Urinary bladder (tissue), 4 donors: ENCODE data around the gene SLK. TPM values are rescaled to one million over a fixed set of nuclear protein-coding genes. Genes with fewer than 3 reads are reported as not detected.

Experiments used
- DNase-seq: peaks from one replicate; pipeline ENCODE4 v3.0.0-alpha.2; 2015; ENCODE audit errors: extremely low spot score
- H3K27ac ChIP-seq: one replicate; pipeline ENCODE4 v1.5.1; 2013; ENCODE audit warnings: low read depth, mild to moderate bottlenecking, moderate library complexity
- H3K36me3 ChIP-seq: one replicate; pipeline ENCODE4 v1.6.1; 2013; ENCODE audit warnings: mild to moderate bottlenecking, moderate library complexity; ENCODE audit not compliant: insufficient read depth
- H3K4me1 ChIP-seq: one replicate; pipeline ENCODE4 v1.6.1; 2013; ENCODE audit warnings: mild to moderate bottlenecking, moderate library complexity; ENCODE audit not compliant: insufficient read depth
- H3K4me3 ChIP-seq: one replicate; pipeline ENCODE4 v1.5.1; 2013; ENCODE audit warnings: low read depth, low read length
- WGBS: extraction: QIAGEN DNeasy Blood & Tissue Kit; methylation state at CpG from one replicate; pipeline ENCODE4 v1.1.7; 2013; 5-methylcytosine and 5-hydroxymethylcytosine counted together
- polyA plus RNA-seq: library from polyadenylated mRNA; stranded (reverse); fragments of 200-250 nt; gene quantifications from one replicate; pipeline ENCODE4 v1.2.3, GENCODE V29; 2013
- total RNA-seq: library from RNA; depleted of rRNA; stranded (reverse); fragments of >200 nt; gene quantifications from one replicate; pipeline ENCODE4 v1.2.3, GENCODE V29; 2014
- donor health status: healthy with polysubstance abuse.
- donor health status: healthy.

Gene SLK
- total and polyA plus RNA-seq, 2 donors = 32.7 to 120 TPM

GRCh38 chr10:104020020-104020419 lies 53.1 kb downstream of the SLK start:
- H3K27ac ChIP-seq = no peak overlapping the region
- DNase-seq = no peak
- no peak overlapping the region for H3K4me3 ChIP-seq
- H3K4me1 ChIP-seq = no peaks in the 10 kb centered on the region
- peaks cover 14% of the 10 kb centered on the region for H3K36me3 ChIP-seq
- 90% methylated on average over 1 of the region's 1 CpG for WGBS

GRCh38 chr10:104021246-104021645 lies 54.3 kb downstream of the SLK start:
- no peaks in the 10 kb centered on the region for H3K4me1 ChIP-seq
- WGBS = 95% methylated on average over 1 of the region's 1 CpG
- H3K27ac ChIP-seq = no peak overlapping the region
- DNase-seq = no peak
- peaks cover 14% of the 10 kb centered on the region for H3K36me3 ChIP-seq
- H3K4me3 ChIP-seq = no peak overlapping the region

GRCh38 chr10:104022026-104022425 lies 55.1 kb downstream of the SLK start:
- WGBS = 96% methylated on average over 5 of the region's 5 CpGs
- Histone ChIP-seq H3K27ac (no peak overlapping the region), H3K36me3 (peaks cover 14% of the 10 kb centered on the region)

GRCh38 chr10:104025524-104025923 lies 58.6 kb downstream of the SLK start:
- H3K36me3 ChIP-seq = peaks cover 12% of the 10 kb centered on the region
- DNase-seq = no peak
- 80% methylated on average over 5 of the region's 5 CpGs for WGBS

More at GRCh38 chr10:104022026-104022425, 55.1 kb downstream of the SLK start:
- no peak for DNase-seq
- H3K4me1 ChIP-seq = no peaks in the 10 kb centered on the region
- H3K4me3 ChIP-seq = no peak overlapping the region

GRCh38 chr10:104026762-104027161 lies 59.8 kb downstream of the SLK start:
- Histone ChIP-seq H3K36me3 (peaks cover 12% of the 10 kb centered on the region), H3K4me1 (no peaks in the 10 kb centered on the region), H3K4me3 (no peak overlapping the region), H3K27ac (no peak overlapping the region)
- no peak for DNase-seq
- 69% methylated on average over 2 of the region's 2 CpGs for WGBS

More at GRCh38 chr10:104025524-104025923, 58.6 kb downstream of the SLK start:
- no peak overlapping the region for H3K27ac ChIP-seq
- H3K4me3 ChIP-seq = no peak overlapping the region
- H3K4me1 ChIP-seq = no peaks in the 10 kb centered on the region

GRCh38 chr10:104028146-104028545 lies 61.2 kb downstream of the SLK start:
- no peak for DNase-seq
- Histone ChIP-seq H3K27ac (no peak overlapping the region), H3K4me3 (no peak overlapping the region), H3K4me1 (no peaks in the 10 kb centered on the region), H3K36me3 (peaks cover 7% of the 10 kb centered on the region)
- WGBS = 79% methylated on average over 6 of the region's 6 CpGs

- Histone ChIP-seq H3K4me1 (no peaks in the 10 kb centered on the region), H3K36me3 (peaks cover 5% of the 10 kb centered on the region), H3K27ac (no peak overlapping the region), H3K4me3 (no peak overlapping the region)
- DNase-seq = no peak
- WGBS = 86% methylated on average over 4 of the region's 4 CpGs
Measured at GRCh38 chr10:104028823-104029520, 62.0 kb downstream of the SLK start.

GRCh38 chr10:104029521-104029860 lies 62.6 kb downstream of the SLK start:
- no peak for DNase-seq
- no peak overlapping the region for H3K27ac ChIP-seq
- H3K36me3 ChIP-seq = peaks cover 3% of the 10 kb centered on the region
- no peaks in the 10 kb centered on the region for H3K4me1 ChIP-seq
- 80% methylated on average over 6 of the region's 6 CpGs for WGBS
- H3K4me3 ChIP-seq = no peak overlapping the region

- 78% methylated on average over 2 of the region's 2 CpGs for WGBS
- Histone ChIP-seq H3K4me3 (no peak overlapping the region), H3K27ac (no peak overlapping the region), H3K36me3 (peaks cover 1% of the 10 kb centered on the region), H3K4me1 (no peaks in the 10 kb centered on the region)
- DNase-seq = no peak
Measured at GRCh38 chr10:104031631-104032030, 64.7 kb downstream of the SLK start.

- no peak overlapping the region for H3K27ac ChIP-seq
- H3K4me1 ChIP-seq = no peaks in the 10 kb centered on the region
- peaks cover 1% of the 10 kb centered on the region for H3K36me3 ChIP-seq
- H3K4me3 ChIP-seq = no peak overlapping the region
- no peak for DNase-seq
- 83% methylated on average over 7 of the region's 7 CpGs for WGBS
Measured at GRCh38 chr10:104032144-104032775, 65.3 kb downstream of the SLK start.

GRCh38 chr10:104033401-104033930 lies 66.5 kb downstream of the SLK start:
- no peak overlapping the region for H3K27ac ChIP-seq
- H3K4me1 ChIP-seq = no peaks in the 10 kb centered on the region
- H3K36me3 ChIP-seq = peaks cover 1% of the 10 kb centered on the region
- no peak overlapping the region for H3K4me3 ChIP-seq
- 77% methylated on average over 12 of the region's 12 CpGs for WGBS
- DNase-seq = no peak

GRCh38 chr10:104033966-104034365 lies 67.0 kb downstream of the SLK start:
- Histone ChIP-seq H3K4me1 (no peaks in the 10 kb centered on the region), H3K27ac (no peak overlapping the region), H3K4me3 (no peak overlapping the region), H3K36me3 (no peaks in the 10 kb centered on the region)
- 86% methylated on average over 11 of the region's 11 CpGs for WGBS
- no peak for DNase-seq

GRCh38 chr10:104034401-104035193 lies 67.7 kb downstream of the SLK start:
- 66% methylated on average over 23 of the region's 23 CpGs for WGBS
- Histone ChIP-seq H3K4me1 (no peaks in the 10 kb centered on the region), H3K4me3 (no peak overlapping the region), H3K27ac (no peak overlapping the region), H3K36me3 (no peaks in the 10 kb centered on the region)
- DNase-seq = no peak
